HepG2 (cell line): ENCODE results near the gene MAP2K1. TPM values are rescaled to one million over a fixed set of nuclear protein-coding genes. Genes with fewer than 3 reads are reported as not detected.
A peak's percentile ranks its signal among the peaks of the same experiment; 100 is the strongest.

ENCODE experiments used
- AKAP8 ChIP-seq: sonication (generic); formaldehyde crosslinking; IDR thresholded peaks from 2 replicates; pipeline ENCODE4 v1.5.1; 2020; ENCODE audit warnings: mild to moderate bottlenecking, missing genetic modification reagents
- ATM ChIP-seq: fragments of 450-650 bp; IDR thresholded peaks from 2 replicates; pipeline ENCODE4 v1.7.1; 2017; ENCODE audit warnings: mild to moderate bottlenecking, borderline replicate concordance
- ELF3 ChIP-seq: IDR thresholded peaks from 2 replicates; pipeline ENCODE4 v1.6.1; 2016; ENCODE audit warnings: missing genetic modification reagents, missing compliant biosample characterization
- ESRRA ChIP-seq: sonication (generic); formaldehyde crosslinking; IDR thresholded peaks from 2 replicates; pipeline ENCODE4 v1.5.1; 2020; ENCODE audit warnings: mild to moderate bottlenecking, low read depth, missing genetic modification reagents
- GATA4 ChIP-seq: sonication (generic); IDR thresholded peaks from 2 replicates; pipeline ENCODE4 v1.6.1; 2016; ENCODE audit warnings: antibody characterized with exemption, low read depth, borderline replicate concordance
- HNRNPL ChIP-seq: fragments of 200-400 bp; formaldehyde crosslinking; IDR thresholded peaks from 2 replicates; pipeline ENCODE4 v1.6.1; 2017; ENCODE audit warnings: mild to moderate bottlenecking, low read depth, low read length
- JARID2 ChIP-seq: sonication (generic); formaldehyde crosslinking; IDR thresholded peaks from 2 replicates; pipeline ENCODE4 v1.8.1; 2023; ENCODE audit warnings: missing genetic modification reagents, inconsistent platforms; ENCODE audit not compliant: insufficient replicate concordance
- MAF1 ChIP-seq: sonication (generic); formaldehyde crosslinking; IDR thresholded peaks from 2 replicates; pipeline ENCODE4 v1.5.0; 2020; ENCODE audit warnings: missing genetic modification reagents, borderline replicate concordance
- RXRA ChIP-seq: sonication (generic); formaldehyde crosslinking; IDR thresholded peaks from 2 replicates; pipeline ENCODE4 v1.5.1; 2020; ENCODE audit warnings: missing genetic modification reagents
- YY1 ChIP-seq: IDR thresholded peaks from 2 replicates; pipeline ENCODE4 v1.6.1; 2011; ENCODE audit warnings: low read length, low read depth, moderate library complexity, mild to moderate bottlenecking; ENCODE audit not compliant: insufficient read depth, insufficient replicate concordance
- ZNF143 ChIP-seq: sonication (generic); formaldehyde crosslinking; IDR thresholded peaks from 2 replicates; pipeline ENCODE4 v1.4.0; 2020; ENCODE audit warnings: missing genetic modification reagents
- ZNF230 ChIP-seq: sonication (generic); formaldehyde crosslinking; IDR thresholded peaks from 2 replicates; pipeline ENCODE4 v1.4.0; 2020; ENCODE audit warnings: mild to moderate bottlenecking, missing genetic modification reagents
- ZNF24 ChIP-seq: fragments of 450-650 bp; IDR thresholded peaks from 2 replicates; pipeline ENCODE4 v1.6.1; 2017; ENCODE audit warnings: antibody characterized with exemption, mild to moderate bottlenecking
- ZNF382 ChIP-seq: sonication (generic); formaldehyde crosslinking; IDR thresholded peaks from 2 replicates; pipeline ENCODE4 v1.5.0; 2020; ENCODE audit warnings: missing genetic modification reagents, mild to moderate bottlenecking, borderline replicate concordance
- ZNF383 ChIP-seq: sonication (generic); formaldehyde crosslinking; IDR thresholded peaks from 2 replicates; pipeline ENCODE4 v1.4.0; 2020; ENCODE audit warnings: missing genetic modification reagents, mild to moderate bottlenecking, borderline replicate concordance
- ZNF598 ChIP-seq: sonication (generic); formaldehyde crosslinking; IDR thresholded peaks from 2 replicates; pipeline ENCODE4 v1.5.1; 2020; ENCODE audit warnings: mild to moderate bottlenecking, missing genetic modification reagents, borderline replicate concordance
- ZNF629 ChIP-seq: sonication (generic); formaldehyde crosslinking; conservative IDR thresholded peaks from 2 replicates; pipeline ENCODE4 v1.5.0; 2020; ENCODE audit warnings: missing genetic modification reagents
- ZNF737 ChIP-seq: sonication (generic); formaldehyde crosslinking; IDR thresholded peaks from 2 replicates; pipeline ENCODE4 v1.5.0; 2020; ENCODE audit warnings: missing genetic modification reagents, mild to moderate bottlenecking, borderline replicate concordance
- ZSCAN31 ChIP-seq: sonication (generic); formaldehyde crosslinking; IDR thresholded peaks from 2 replicates; pipeline ENCODE4 v1.5.0; 2020; ENCODE audit warnings: low read depth, mild to moderate bottlenecking, missing genetic modification reagents
- ZSCAN9 ChIP-seq: IDR thresholded peaks from 2 replicates; pipeline ENCODE4 v1.6.1; 2016; ENCODE audit warnings: borderline replicate concordance
- polyA plus RNA-seq, 8 experiments: library from polyadenylated mRNA; depleted of rRNA in 3 of 8; stranded (reverse) in 7 of 8; unstranded in 1 of 8; fragments of >200 nt; fragmentation: Illumina TruSeq in 4 of 8; extraction: Trizol in 4 of 8; gene quantifications; 2 replicates each; pipeline versions ENCODE4 v1.2.1 to v1.2.3, GENCODE V29; 2011 to 2016; ENCODE audit warnings: low read depth in 4 of 8, missing spikeins in 1 of 8, mixed read lengths in 1 of 8; ENCODE audit not compliant: insufficient read depth in 1 of 8
- total RNA-seq, 5 experiments: library from RNA; depleted of rRNA; stranded (reverse); fragments of >200 nt; fragmentation: Illumina TruSeq; extraction: Trizol; gene quantifications; 2 replicates each; pipeline ENCODE4 v1.2.3, GENCODE V29; 2016; ENCODE audit warnings: low read depth in 1 of 5
- TF ChIP-seq, protein P1 (sequence below): IDR thresholded peaks from 2 replicates; pipeline ENCODE4 v1.6.1; 2012; ENCODE audit warnings: low read depth, low read length, improper control_type of control experiment
- TF ChIP-seq, protein P2 (sequence below): sonication (generic); formaldehyde crosslinking; IDR thresholded peaks from 2 replicates; pipeline ENCODE4; 2020; ENCODE audit warnings: missing genetic modification reagents, mild to moderate bottlenecking, borderline replicate concordance
- TF ChIP-seq, protein P3 (sequence below): sonication (generic); formaldehyde crosslinking; IDR thresholded peaks from 2 replicates; pipeline ENCODE4 v1.8.0; 2022; ENCODE audit warnings: mild to moderate bottlenecking, missing genetic modification reagents, borderline replicate concordance

MAP2K1 gene
- total and polyA plus RNA-seq, 2 of the 13 experiments (the other 11 are each of a cell fraction or from before 2014, with no cell fraction given), result 24.1 to 49.2 TPM

DNA sequence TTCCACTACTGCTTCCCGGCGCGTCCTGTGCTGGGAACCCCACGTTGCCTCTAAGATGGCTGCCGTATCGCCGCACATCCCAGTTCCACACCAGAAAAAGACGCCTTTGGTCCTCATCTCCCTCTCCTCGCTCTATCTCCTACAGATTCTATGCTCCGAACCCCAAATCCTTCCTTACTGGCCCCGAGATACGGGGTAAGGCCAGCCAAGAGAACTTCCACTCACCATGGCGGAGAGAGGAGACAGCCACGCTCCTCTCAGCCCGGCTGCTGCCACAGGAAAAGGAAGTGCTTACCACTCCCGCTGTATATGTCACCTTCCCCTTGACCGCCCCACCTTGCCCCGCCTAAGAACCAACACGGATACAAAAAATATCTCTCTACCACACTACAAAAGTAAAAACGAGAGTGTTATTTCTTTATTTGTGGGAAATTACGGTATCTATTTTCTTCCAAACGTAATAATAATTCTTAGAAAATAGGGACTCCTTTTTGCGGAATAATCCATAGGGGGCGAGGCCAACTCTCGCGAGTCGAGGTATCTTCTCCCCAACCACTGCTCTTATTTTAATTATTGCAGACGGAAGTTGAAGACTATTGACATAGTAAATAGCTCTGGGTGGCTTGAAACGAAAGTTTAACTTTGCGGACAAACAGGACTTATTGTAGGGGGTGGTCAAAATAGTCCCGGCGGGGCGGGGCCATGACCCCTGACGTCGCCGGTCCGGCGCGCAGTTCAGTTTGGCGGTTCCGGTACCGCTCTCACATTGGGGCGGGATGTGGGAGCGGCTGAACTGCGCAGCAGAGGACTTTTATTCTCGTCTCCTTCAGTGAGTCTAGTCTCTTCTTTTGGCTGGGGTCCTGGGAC is 118.1 kb downstream of the MAP2K1 start, which contains the start of the genes RPL4 and ZWILCH (continued):
- TF ChIP-seq ZNF382 (CRISPR knock-in tag), result no peak
- peak; percentile 52; the same call in 1 of the 2 replicates for TF ChIP-seq ELF3
- TF ChIP-seq ZSCAN9 (CRISPR knock-in tag), result peak; percentile 61; the same call in 1 of the 2 replicates
- TF ChIP-seq ZNF629 (CRISPR knock-in tag), result no peak
- TF ChIP-seq AKAP8 (CRISPR knock-in tag), result no peak
- TF ChIP-seq ZNF143 (CRISPR knock-in tag), result no peak
- TF ChIP-seq, protein P1, sequence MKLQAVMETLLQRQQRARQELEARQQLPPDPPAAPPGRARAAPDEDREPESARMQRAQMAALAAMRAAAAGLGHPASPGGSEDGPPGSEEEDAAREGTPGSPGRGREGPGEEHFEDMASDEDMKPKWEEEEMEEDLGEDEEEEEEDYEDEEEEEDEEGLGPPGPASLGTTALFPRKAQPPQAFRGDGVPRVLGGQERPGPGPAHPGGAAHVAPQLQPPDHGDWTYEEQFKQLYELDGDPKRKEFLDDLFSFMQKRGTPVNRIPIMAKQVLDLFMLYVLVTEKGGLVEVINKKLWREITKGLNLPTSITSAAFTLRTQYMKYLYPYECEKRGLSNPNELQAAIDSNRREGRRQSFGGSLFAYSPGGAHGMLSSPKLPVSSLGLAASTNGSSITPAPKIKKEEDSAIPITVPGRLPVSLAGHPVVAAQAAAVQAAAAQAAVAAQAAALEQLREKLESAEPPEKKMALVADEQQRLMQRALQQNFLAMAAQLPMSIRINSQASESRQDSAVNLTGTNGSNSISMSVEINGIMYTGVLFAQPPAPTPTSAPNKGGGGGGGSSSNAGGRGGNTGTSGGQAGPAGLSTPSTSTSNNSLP, result peak; percentile 64
- TF ChIP-seq, protein P2, sequence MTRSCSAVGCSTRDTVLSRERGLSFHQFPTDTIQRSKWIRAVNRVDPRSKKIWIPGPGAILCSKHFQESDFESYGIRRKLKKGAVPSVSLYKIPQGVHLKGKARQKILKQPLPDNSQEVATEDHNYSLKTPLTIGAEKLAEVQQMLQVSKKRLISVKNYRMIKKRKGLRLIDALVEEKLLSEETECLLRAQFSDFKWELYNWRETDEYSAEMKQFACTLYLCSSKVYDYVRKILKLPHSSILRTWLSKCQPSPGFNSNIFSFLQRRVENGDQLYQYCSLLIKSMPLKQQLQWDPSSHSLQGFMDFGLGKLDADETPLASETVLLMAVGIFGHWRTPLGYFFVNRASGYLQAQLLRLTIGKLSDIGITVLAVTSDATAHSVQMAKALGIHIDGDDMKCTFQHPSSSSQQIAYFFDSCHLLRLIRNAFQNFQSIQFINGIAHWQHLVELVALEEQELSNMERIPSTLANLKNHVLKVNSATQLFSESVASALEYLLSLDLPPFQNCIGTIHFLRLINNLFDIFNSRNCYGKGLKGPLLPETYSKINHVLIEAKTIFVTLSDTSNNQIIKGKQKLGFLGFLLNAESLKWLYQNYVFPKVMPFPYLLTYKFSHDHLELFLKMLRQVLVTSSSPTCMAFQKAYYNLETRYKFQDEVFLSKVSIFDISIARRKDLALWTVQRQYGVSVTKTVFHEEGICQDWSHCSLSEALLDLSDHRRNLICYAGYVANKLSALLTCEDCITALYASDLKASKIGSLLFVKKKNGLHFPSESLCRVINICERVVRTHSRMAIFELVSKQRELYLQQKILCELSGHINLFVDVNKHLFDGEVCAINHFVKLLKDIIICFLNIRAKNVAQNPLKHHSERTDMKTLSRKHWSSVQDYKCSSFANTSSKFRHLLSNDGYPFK, result peak; percentile 63; the same call in 1 of the 2 replicates
- TF ChIP-seq YY1, result peak; percentile 92
- TF ChIP-seq, protein P3, sequence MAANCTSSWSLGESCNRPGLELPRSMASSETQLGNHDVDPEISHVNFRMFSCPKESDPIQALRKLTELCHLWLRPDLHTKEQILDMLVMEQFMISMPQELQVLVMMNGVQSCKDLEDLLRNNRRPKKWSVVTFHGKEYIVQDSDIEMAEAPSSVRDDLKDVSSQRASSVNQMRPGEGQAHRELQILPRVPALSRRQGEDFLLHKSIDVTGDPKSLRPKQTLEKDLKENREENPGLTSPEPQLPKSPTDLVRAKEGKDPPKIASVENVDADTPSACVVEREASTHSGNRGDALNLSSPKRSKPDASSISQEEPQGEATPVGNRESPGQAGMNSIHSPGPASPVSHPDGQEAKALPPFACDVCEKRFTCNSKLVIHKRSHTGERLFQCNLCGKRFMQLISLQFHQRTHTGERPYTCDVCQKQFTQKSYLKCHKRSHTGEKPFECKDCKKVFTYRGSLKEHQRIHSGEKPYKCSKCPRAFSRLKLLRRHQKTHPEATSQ (CRISPR knock-in tag), result no peak
- no peak for TF ChIP-seq JARID2 (CRISPR knock-in tag)
- no peak for TF ChIP-seq ESRRA
- TF ChIP-seq ZNF230, result peak; percentile 62; the same call in 1 of the 2 replicates
- TF ChIP-seq MAF1, result no peak
- peak; percentile 95; the same call in 1 of the 2 replicates for TF ChIP-seq ZNF737 (CRISPR knock-in tag)
- TF ChIP-seq ATM, result no peak
- no peak for TF ChIP-seq ZNF24
- no peak for TF ChIP-seq ZSCAN31 (CRISPR knock-in tag)
- TF ChIP-seq HNRNPL, result 0 out of 2 replicates have a peak, but pooled peaks have one; percentile 15
- TF ChIP-seq RXRA (CRISPR knock-in tag), result 0 out of 2 replicates have a peak, but pooled peaks have one; percentile 31
- no peak for TF ChIP-seq ZNF383 (CRISPR knock-in tag)
- no peak; the same call in 1 of the 2 replicates for TF ChIP-seq ZNF598
- TF ChIP-seq GATA4, result peak; percentile 69; the same call in 1 of the 2 replicates
